HEK293 (cell line): Measurements from ENCODE around the gene TREM2.

ENCODE experiments used
- BCL11A ChIP-seq: fragments of 450-650 bp; formaldehyde crosslinking; IDR thresholded peaks from 2 replicates; pipeline ENCODE4 v1.5.1; 2016; ENCODE audit warnings: low read depth, missing biosample characterization, missing genetic modification characterization
- CTCF ChIP-seq: fragments of 450-650 bp; formaldehyde crosslinking; IDR thresholded peaks from 2 replicates; pipeline ENCODE4 v1.5.1; 2016; ENCODE audit warnings: missing biosample characterization, missing genetic modification characterization
- REPIN1 ChIP-seq: fragments of 450-650 bp; formaldehyde crosslinking; IDR thresholded peaks from 2 replicates; pipeline ENCODE4 v1.5.1; 2017; ENCODE audit warnings: missing biosample characterization, missing genetic modification characterization, low read depth
- REST ChIP-seq: fragments of 450-650 bp; formaldehyde crosslinking; IDR thresholded peaks from 2 replicates; pipeline ENCODE4 v1.5.1; 2016; ENCODE audit warnings: missing biosample characterization, missing genetic modification characterization
- TRIM28 ChIP-seq: IDR thresholded peaks from 2 replicates; pipeline ENCODE4 v1.6.1; 2011; ENCODE audit warnings: low read length, control low read depth, borderline replicate concordance
- YY1 ChIP-seq: fragments of 450-650 bp; formaldehyde crosslinking; IDR thresholded peaks from 2 replicates; pipeline ENCODE4 v1.5.1; 2018; ENCODE audit warnings: missing biosample characterization, missing genetic modification characterization
- ZNF518A ChIP-seq: fragments of 450-650 bp; formaldehyde crosslinking; conservative IDR thresholded peaks from 2 replicates; pipeline ENCODE4 v1.5.1; 2016; ENCODE audit warnings: low read depth, missing biosample characterization, missing genetic modification characterization
- ZNF624 ChIP-seq: fragments of 450-650 bp; formaldehyde crosslinking; IDR thresholded peaks from 2 replicates; pipeline ENCODE4 v1.5.1; 2017; ENCODE audit warnings: missing biosample characterization, missing genetic modification characterization

GRCh38 chr6:41199552-41200246 is 36.8 kb upstream of the TREM2 start:
- TF ChIP-seq CTCF (tag by site-specific recombination) (no peak), YY1 (tag by site-specific recombination) (no peak), REST (tag by site-specific recombination) (no peak), TRIM28 (no peak), BCL11A (no peak), REPIN1 (tag by site-specific recombination) (no peak), ZNF624 (tag by site-specific recombination) (no peak), ZNF518A (tag by site-specific recombination) (no peak)
